HG03460 (cell line): ENCODE results near the gene KATNAL2.

Experiments
- ATAC-seq: cut with Tn5 transposase; IDR thresholded peaks from one replicate; pipeline ENCODE4 v1.9.1; 2021; ENCODE audit not compliant: unreplicated experiment

Gene KATNAL2

GRCh38 chr18:47110492-47111274, 193.3 kb downstream of the KATNAL2 start:
- ATAC-seq, result no peak

GRCh38 chr18:47113796-47114540, 196.6 kb downstream of the KATNAL2 start:
- no peak for ATAC-seq

GRCh38 chr18:47115205-47115604, 197.8 kb downstream of the KATNAL2 start:
- ATAC-seq, result no peak

- no peak for ATAC-seq
Observed at GRCh38 chr18:47118981-47119380, 201.6 kb downstream of the KATNAL2 start.

- ATAC-seq, result peak; percentile 94
Observed at GRCh38 chr18:47120428-47120827, 203.0 kb downstream of the KATNAL2 start.

- no peak for ATAC-seq
Observed at GRCh38 chr18:47121146-47121545, 203.7 kb downstream of the KATNAL2 start.

GRCh38 chr18:47141289-47141688, 223.9 kb downstream of the KATNAL2 start:
- ATAC-seq, result no peak

GRCh38 chr18:47143153-47143552, 225.8 kb downstream of the KATNAL2 start:
- ATAC-seq, result no peak

GRCh38 chr18:47143899-47144485, 226.6 kb downstream of the KATNAL2 start:
- no peak for ATAC-seq

GRCh38 chr18:47146206-47146605, 228.8 kb downstream of the KATNAL2 start:
- no peak for ATAC-seq

GRCh38 chr18:47149457-47150028, 232.1 kb downstream of the KATNAL2 start:
- ATAC-seq, result no peak

GRCh38 chr18:47150029-47150823, 232.8 kb downstream of the KATNAL2 start, which contains the start of gene HDHD2:
Gene HDHD2, minus strand, starts transcription at chr18:47150500. Its CDS starts 14,061 bp downstream, at chr18:47136439.
- ATAC-seq, result peak; percentile 91

- ATAC-seq, result peak; percentile 31
Observed at GRCh38 chr18:47150824-47151366, 233.5 kb downstream of the KATNAL2 start.

GRCh38 chr18:47151439-47151838, 234.0 kb downstream of the KATNAL2 start:
- ATAC-seq, result no peak
